Activated naive CD4-positive, alpha-beta T cell treated with anti-CD3 and anti-CD28 coated beads for 36 hours (primary cell): ENCODE results near the gene DLD. TPM values are rescaled to one million over a fixed set of nuclear protein-coding genes. Genes with fewer than 3 reads are reported as not detected.

Experiments
- CTCF ChIA-PET: fragments of 350-600 bp; sonication (Branson Sonifier 250); formaldehyde crosslinking; loops from one replicate; lab custom pipeline; 2021; ENCODE audit warnings: antibody characterized with exemption; lab: Charles Lee
- DNase-seq: peaks from one replicate; pipeline ENCODE4 v3.0.0-alpha.2; 2020
- H3K27ac Mint-ChIP-seq: one replicate; pipeline ENCODE4 v1.8.0; 2021; ENCODE audit warnings: mild to moderate bottlenecking, mixed read lengths
- H3K27me3 Mint-ChIP-seq: one replicate; pipeline ENCODE4 v1.8.0; 2021; ENCODE audit warnings: low read depth, mixed read lengths
- H3K36me3 Mint-ChIP-seq: one replicate; pipeline ENCODE4 v1.8.0; 2021; ENCODE audit warnings: low read depth, mixed read lengths
- H3K4me1 Mint-ChIP-seq: one replicate; pipeline ENCODE4 v1.8.0; 2021; ENCODE audit warnings: low read depth, mixed read lengths
- H3K4me3 Mint-ChIP-seq: one replicate; pipeline ENCODE4 v1.8.0; 2021; ENCODE audit warnings: mild to moderate bottlenecking, moderate library complexity, mixed read lengths
- H3K9me3 Mint-ChIP-seq: one replicate; pipeline ENCODE4 v1.8.0; 2021; ENCODE audit warnings: mixed read lengths
- intact Hi-C: fragments of 100-400 bp; cut with micrococcal nuclease; formaldehyde crosslinking; loops from one replicate; pipeline ENCODE4 v1.15.1; 2023
- total RNA-seq, 2 experiments: library from RNA; stranded (reverse); gene quantifications; one replicate each; pipeline ENCODE4 v1.2.3, GENCODE V29; 2021

Gene DLD
- total RNA-seq, 2 experiments from 2014 or later: 92.6 to 96.8 TPM

DNA sequence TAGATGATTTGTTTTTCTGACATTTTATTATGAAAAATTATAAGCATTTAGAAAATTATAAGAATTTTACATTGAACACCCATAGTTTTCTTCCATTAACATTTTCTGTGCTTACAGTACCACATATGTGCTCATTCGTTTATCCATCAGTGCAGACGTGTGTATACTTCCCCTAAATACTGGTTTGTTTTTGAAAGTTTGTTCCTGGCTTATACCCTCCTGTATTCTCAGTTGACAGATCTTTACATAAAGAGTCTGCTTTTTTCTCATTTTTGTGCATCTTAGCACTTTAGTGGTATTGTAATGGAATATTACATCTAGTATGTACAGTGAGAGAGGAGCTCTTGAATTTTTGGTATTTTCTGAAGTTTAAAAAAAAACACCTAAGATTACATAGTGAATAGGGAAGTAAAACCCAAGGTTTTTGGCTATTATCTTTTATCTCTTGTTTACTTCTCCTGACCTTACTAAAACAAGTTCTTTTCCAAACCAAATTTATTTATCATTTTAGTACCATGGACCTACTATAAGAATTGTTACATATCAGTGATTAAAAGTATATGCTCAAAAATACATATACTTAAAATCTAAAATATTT is 8.1 kb downstream of the DLD start:
- peaks cover 45% of the 10 kb centered on the region for H3K4me1 Mint-ChIP-seq
- intact Hi-C loops: loop anchor here (10.0 kb wide), 1 partner anchor 854 kb away; the partner anchor contains the start of gene PRKAR2B
- H3K27ac Mint-ChIP-seq: no peak overlapping the region
- no peak overlapping the region for H3K4me3 Mint-ChIP-seq
- no peaks in the 10 kb centered on the region for H3K27me3 Mint-ChIP-seq
- CTCF ChIA-PET: no interaction called here
- H3K36me3 Mint-ChIP-seq: peaks cover 36% of the 10 kb centered on the region
- DNase-seq: no peak
- no peaks in the 10 kb centered on the region for H3K9me3 Mint-ChIP-seq

- CTCF ChIA-PET: interaction anchor here (0.9 kb wide), 1 partner anchor 11 kb away, joined by 3 read pairs; no protein-coding TSS in a partner anchor
- H3K9me3 Mint-ChIP-seq: no peaks in the 10 kb centered on the region
Observed at GRCh38 chr7:107900496-107901015, 9.6 kb downstream of the DLD start.

GRCh38 chr7:107902381-107902780 is 11.4 kb downstream of the DLD start:
- Mint-ChIP-seq H3K4me1 (peaks cover 19% of the 10 kb centered on the region), H3K36me3 (peaks cover 32% of the 10 kb centered on the region), H3K9me3 (no peaks in the 10 kb centered on the region), H3K27me3 (no peaks in the 10 kb centered on the region), H3K27ac (no peak overlapping the region), H3K4me3 (no peak overlapping the region)
- intact Hi-C loops: no loop called here
- no peak for DNase-seq
- CTCF ChIA-PET: no interaction called here

More at GRCh38 chr7:107900496-107901015, 9.6 kb downstream of the DLD start:
- H3K4me3 Mint-ChIP-seq: no peak overlapping the region
- intact Hi-C loops: no loop called here
- no peak for DNase-seq
- no peak overlapping the region for H3K27ac Mint-ChIP-seq
- H3K36me3 Mint-ChIP-seq: peaks cover 27% of the 10 kb centered on the region
- H3K27me3 Mint-ChIP-seq: no peaks in the 10 kb centered on the region
- peaks cover 32% of the 10 kb centered on the region for H3K4me1 Mint-ChIP-seq

DNA sequence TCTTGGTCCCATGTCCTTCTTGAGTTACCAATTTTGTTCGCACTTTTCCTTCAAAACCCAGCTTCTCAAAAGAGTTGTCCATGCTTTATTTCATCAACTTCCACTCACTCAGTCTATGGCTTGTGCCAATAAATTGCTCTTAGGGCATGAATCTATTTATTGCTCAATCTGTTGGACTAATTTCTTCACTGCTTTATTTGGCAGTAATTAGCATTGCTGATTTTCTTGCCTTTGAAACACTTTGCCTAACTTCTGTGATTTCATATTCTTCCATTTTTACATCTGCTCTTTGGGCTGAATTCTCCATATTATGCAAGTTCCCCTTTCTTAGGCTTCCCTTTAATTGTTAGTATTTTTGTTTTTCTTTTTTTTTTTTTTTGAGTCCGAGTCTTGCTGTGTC is 16.8 kb downstream of the DLD start:
- Mint-ChIP-seq H3K4me3 (no peak overlapping the region), H3K27ac (no peak overlapping the region), H3K27me3 (no peaks in the 10 kb centered on the region), H3K9me3 (no peaks in the 10 kb centered on the region), H3K36me3 (peaks cover 56% of the 10 kb centered on the region), H3K4me1 (peaks cover 10% of the 10 kb centered on the region)
- CTCF ChIA-PET: interaction anchor here (0.7 kb wide), 1 partner anchor 696 kb away, joined by 4 read pairs; no protein-coding TSS in a partner anchor
- intact Hi-C loops: no loop called here
- no peak for DNase-seq

DNA sequence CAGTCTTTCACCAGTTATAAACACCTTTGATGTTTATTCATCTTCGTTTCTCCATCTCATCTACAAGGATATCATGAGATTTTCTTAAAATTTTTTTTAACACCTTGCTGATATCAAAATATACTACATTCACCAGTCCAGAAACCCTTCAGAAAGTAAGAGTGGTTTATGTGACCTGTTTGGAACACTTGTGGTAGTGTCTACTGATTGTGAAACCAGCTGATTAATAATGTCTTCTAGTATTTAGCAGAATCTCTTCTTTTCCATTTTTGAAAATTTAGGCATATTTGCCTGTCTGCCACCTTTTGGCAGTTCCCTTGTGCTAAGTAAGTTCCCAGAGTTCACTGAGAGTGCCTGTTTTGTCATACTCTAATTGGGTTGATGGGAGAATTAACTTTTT is 18.5 kb downstream of the DLD start:
- intact Hi-C loops: no loop called here
- DNase-seq: no peak
- no peaks in the 10 kb centered on the region for H3K9me3 Mint-ChIP-seq
- H3K4me1 Mint-ChIP-seq: peaks cover 25% of the 10 kb centered on the region
- peaks cover 61% of the 10 kb centered on the region for H3K36me3 Mint-ChIP-seq
- CTCF ChIA-PET: no interaction called here
- H3K27ac Mint-ChIP-seq: no peak overlapping the region
- H3K4me3 Mint-ChIP-seq: no peak overlapping the region
- no peaks in the 10 kb centered on the region for H3K27me3 Mint-ChIP-seq

DNA sequence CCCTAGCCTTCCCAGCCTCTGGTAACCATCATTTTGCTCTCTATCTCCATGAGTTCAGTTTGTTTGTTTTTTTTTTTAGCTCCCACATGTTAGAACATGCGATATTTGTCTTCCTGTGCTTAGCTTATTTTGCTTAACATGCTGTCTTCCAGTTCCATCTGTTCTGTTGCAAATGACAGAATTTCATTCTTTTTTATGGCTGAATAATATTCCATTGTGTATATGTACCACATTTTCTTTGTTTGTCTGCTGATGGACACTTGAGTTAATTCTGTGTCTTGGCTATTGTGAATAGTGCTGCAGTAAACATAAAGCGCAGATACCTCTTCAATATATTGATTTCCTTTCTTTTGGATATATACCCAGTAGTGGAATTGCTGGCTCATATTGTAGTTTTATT is 21.0 kb downstream of the DLD start:
- no peak overlapping the region for H3K27ac Mint-ChIP-seq
- H3K27me3 Mint-ChIP-seq: no peaks in the 10 kb centered on the region
- H3K4me1 Mint-ChIP-seq: peaks cover 32% of the 10 kb centered on the region
- peaks cover 61% of the 10 kb centered on the region for H3K36me3 Mint-ChIP-seq
- intact Hi-C loops: no loop called here
- H3K4me3 Mint-ChIP-seq: no peak overlapping the region
- no peak for DNase-seq
- CTCF ChIA-PET: interaction anchor here (0.7 to 0.8 kb wide), 2 partner anchors 12 to 231 kb away, joined by 3 read pairs; no protein-coding TSS in a partner anchor
- H3K9me3 Mint-ChIP-seq: no peaks in the 10 kb centered on the region

DNA sequence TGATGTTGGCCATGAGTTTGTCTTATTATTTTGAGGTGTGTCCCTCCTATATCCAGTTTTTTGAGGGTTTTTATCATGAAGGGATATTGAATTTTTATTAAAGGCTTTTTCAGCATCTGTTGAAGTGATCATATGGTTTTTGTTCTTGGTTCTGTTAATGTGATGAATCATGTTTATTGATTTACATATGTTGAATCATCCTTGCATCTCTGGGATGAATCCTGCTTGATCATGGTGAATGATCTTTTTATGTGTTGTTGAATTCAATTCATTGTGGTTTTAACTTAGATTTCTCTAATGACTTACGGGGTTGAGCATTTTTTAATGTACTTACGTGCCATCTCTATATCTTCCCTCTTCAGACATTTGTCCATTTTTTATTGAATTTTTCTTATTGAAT is 22.9 kb downstream of the DLD start:
- CTCF ChIA-PET: no interaction called here
- peaks cover 43% of the 10 kb centered on the region for H3K4me1 Mint-ChIP-seq

GRCh38 chr7:107914831-107915230 is 23.8 kb downstream of the DLD start:
- Mint-ChIP-seq H3K27ac (no peak overlapping the region), H3K36me3 (peaks cover 65% of the 10 kb centered on the region), H3K4me1 (peaks cover 38% of the 10 kb centered on the region), H3K9me3 (no peaks in the 10 kb centered on the region), H3K27me3 (no peaks in the 10 kb centered on the region), H3K4me3 (no peak overlapping the region)
- CTCF ChIA-PET: no interaction called here
- no peak for DNase-seq
- intact Hi-C loops: no loop called here

More for the DNA sequence above, 22.9 kb downstream of the DLD start:
- intact Hi-C loops: no loop called here
- no peak overlapping the region for H3K27ac Mint-ChIP-seq
- no peak for DNase-seq
- peaks cover 68% of the 10 kb centered on the region for H3K36me3 Mint-ChIP-seq
- no peaks in the 10 kb centered on the region for H3K27me3 Mint-ChIP-seq
- no peak overlapping the region for H3K4me3 Mint-ChIP-seq
- H3K9me3 Mint-ChIP-seq: no peaks in the 10 kb centered on the region

GRCh38 chr7:107915541-107915940 is 24.6 kb downstream of the DLD start:
- H3K9me3 Mint-ChIP-seq: no peaks in the 10 kb centered on the region
- H3K27me3 Mint-ChIP-seq: no peaks in the 10 kb centered on the region
- H3K36me3 Mint-ChIP-seq: peaks cover 67% of the 10 kb centered on the region
- no peak for DNase-seq
- no peak overlapping the region for H3K4me3 Mint-ChIP-seq
- peaks cover 42% of the 10 kb centered on the region for H3K4me1 Mint-ChIP-seq
- CTCF ChIA-PET: interaction anchor here (1.6 kb wide), 1 partner anchor 36 kb away, joined by 4 read pairs; no protein-coding TSS in a partner anchor
- H3K27ac Mint-ChIP-seq: no peak overlapping the region
- intact Hi-C loops: no loop called here

DNA sequence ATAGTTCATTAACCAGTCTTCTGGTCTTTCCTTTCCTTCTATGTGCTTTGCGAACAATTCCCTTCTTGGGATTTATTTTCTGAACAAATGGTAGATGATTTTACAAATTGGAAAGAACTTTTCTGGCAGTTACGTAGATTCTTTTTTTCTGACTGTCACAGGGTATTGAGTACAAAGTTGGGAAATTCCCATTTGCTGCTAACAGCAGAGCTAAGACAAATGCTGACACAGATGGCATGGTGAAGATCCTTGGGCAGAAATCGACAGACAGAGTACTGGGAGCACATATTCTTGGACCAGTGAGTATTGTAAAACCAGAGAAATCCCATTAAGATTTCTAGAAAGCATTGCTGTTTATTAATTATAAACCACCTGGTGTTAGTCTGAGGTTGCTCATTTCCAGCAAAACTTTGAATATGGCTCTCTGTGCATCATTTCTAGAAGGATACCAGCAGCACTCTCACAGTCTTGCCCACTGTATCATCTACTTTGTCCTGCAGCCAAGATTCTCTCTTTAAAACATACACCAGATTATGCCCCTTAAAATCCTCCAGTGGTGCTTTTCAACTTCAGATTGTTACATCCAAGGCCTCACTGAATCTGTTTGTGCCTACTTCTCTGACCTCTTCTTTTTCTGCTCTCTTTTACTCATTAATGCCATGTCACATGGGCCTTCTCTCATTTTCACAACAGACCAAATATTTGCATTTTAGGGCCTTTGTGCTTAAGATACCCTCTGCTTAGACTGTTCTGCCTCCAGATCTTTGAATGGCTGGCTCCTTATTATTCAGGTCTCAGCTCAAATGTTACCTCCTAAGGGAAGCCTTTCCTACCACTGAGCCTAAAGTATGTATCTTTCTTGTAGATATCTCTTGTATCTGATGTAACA is 27.0 kb downstream of the DLD start:
- H3K4me3 Mint-ChIP-seq: no peak overlapping the region

GRCh38 chr7:107918948-107919347 is 28.0 kb downstream of the DLD start:
- Mint-ChIP-seq H3K4me3 (no peak overlapping the region), H3K27ac (no peak overlapping the region), H3K27me3 (no peaks in the 10 kb centered on the region), H3K9me3 (no peaks in the 10 kb centered on the region), H3K36me3 (peaks cover 62% of the 10 kb centered on the region), H3K4me1 (peaks cover 45% of the 10 kb centered on the region)
- no peak for DNase-seq
- intact Hi-C loops: no loop called here
- CTCF ChIA-PET: interaction anchor here (0.6 to 2.3 kb wide), 4 partner anchors 11 to 226 kb away, joined by 3 to 8 read pairs (median 4); no protein-coding TSS in a partner anchor

More for the DNA sequence above, 27.0 kb downstream of the DLD start:
- Mint-ChIP-seq H3K9me3 (no peaks in the 10 kb centered on the region), H3K27ac (peak overlapping the region; percentile 11), H3K36me3 (peaks cover 67% of the 10 kb centered on the region), H3K27me3 (no peaks in the 10 kb centered on the region), H3K4me1 (peaks cover 47% of the 10 kb centered on the region)
- intact Hi-C loops: no loop called here
- no peak for DNase-seq
- CTCF ChIA-PET: interaction anchor here (0.6 to 2.3 kb wide), 3 partner anchors 9 to 227 kb away, joined by 3 to 8 read pairs (median 4); no protein-coding TSS in a partner anchor
